Activated gamma-delta T cell treated with Interleukin-2 at 50 U/mL for 16 hours (primary cell): Measurements from ENCODE around the gene HRCT1.
"Not testable (repeated sequence)": the region's sequence is repeated elsewhere in the genome, so short reads cannot be mapped to it uniquely, and the experiment has no call there.

ENCODE experiments used
- DNase-seq: peaks from one replicate; pipeline ENCODE4 v3.0.0-alpha.2; 2020

HRCT1 gene

GRCh38 chr9:35905912-35906679 is at the start of gene HRCT1:
Gene HRCT1, plus strand, starts transcription at chr9:35906202. Its CDS starts 86 bp downstream, at chr9:35906288.
- no peak for DNase-seq

GRCh38 chr9:35856206-35856605 is 49.8 kb upstream of the HRCT1 start:
- DNase-seq: no peak

GRCh38 chr9:35856882-35857281 is 49.1 kb upstream of the HRCT1 start:
- DNase-seq: no peak

GRCh38 chr9:35858458-35858857 is 47.5 kb upstream of the HRCT1 start:
- DNase-seq: no peak

- no peak for DNase-seq
These were observed 46.6 kb upstream of the HRCT1 start for GRCh38 chr9:35859310-35859989.

- no peak for DNase-seq
These were observed 46.0 kb upstream of the HRCT1 start for GRCh38 chr9:35859990-35860339.

- no peak for DNase-seq
These were observed 44.7 kb upstream of the HRCT1 start for GRCh38 chr9:35861161-35861897.

GRCh38 chr9:35862328-35862727 is 43.7 kb upstream of the HRCT1 start:
- DNase-seq: no peak

GRCh38 chr9:35863583-35863982 is 42.4 kb upstream of the HRCT1 start:
- DNase-seq: no peak

- no peak for DNase-seq
These were observed 41.2 kb upstream of the HRCT1 start for GRCh38 chr9:35864695-35865255.

- no peak for DNase-seq
These were observed 38.5 kb upstream of the HRCT1 start for GRCh38 chr9:35867538-35867937.

GRCh38 chr9:35868933-35869332 is 37.1 kb upstream of the HRCT1 start:
- DNase-seq: no peak

GRCh38 chr9:35869621-35870216 is 36.3 kb upstream of the HRCT1 start:
- no peak for DNase-seq

- no peak for DNase-seq
These were observed 35.6 kb upstream of the HRCT1 start, which contains the start of gene OR13J1 for GRCh38 chr9:35870351-35870923. Gene OR13J1, minus strand, starts transcription at chr9:35870401. Its CDS starts 0 bp downstream, at chr9:35870401.

GRCh38 chr9:35871545-35871944 is 34.5 kb upstream of the HRCT1 start:
- no peak for DNase-seq

- no peak for DNase-seq
These were observed 33.5 kb upstream of the HRCT1 start for GRCh38 chr9:35872505-35872904.

- DNase-seq: peak; percentile 85
These were observed 23.6 kb upstream of the HRCT1 start for GRCh38 chr9:35882263-35882848.

- no peak for DNase-seq
These were observed 23.0 kb upstream of the HRCT1 start for GRCh38 chr9:35882996-35883395.

- not testable (repeated sequence) for DNase-seq
These were observed 21.1 kb upstream of the HRCT1 start for GRCh38 chr9:35884908-35885307.

- no peak for DNase-seq
These were observed 14.4 kb upstream of the HRCT1 start for GRCh38 chr9:35891646-35892045.

GRCh38 chr9:35892051-35892450 is 14.0 kb upstream of the HRCT1 start:
- DNase-seq: no peak

- DNase-seq: no peak
These were observed 9.4 kb upstream of the HRCT1 start for GRCh38 chr9:35896570-35896969.
